ENCODE measurements around the gene UGT3A2. TPM values are rescaled to one million over a fixed set of nuclear protein-coding genes. Genes with fewer than 3 reads are reported as not detected.

The UGT3A2 gene
- total RNA-seq, 2 donors from 2014 or later, result 0.55 to 4.0 TPM

- H3K4me3 ChIP-seq, result no peak overlapping the region
- H3K27me3 ChIP-seq (replicated peaks; ENCODE audit: insufficient read depth), result peaks cover 3% of the 10 kb centered on the region
- H3K27ac ChIP-seq, result no peak overlapping the region
- no peak for TF ChIP-seq POLR2A (IDR thresholded peaks at IDR 0.05)
- TF ChIP-seq CTCF (IDR thresholded peaks at IDR 0.05), result no peak
- no peak for TF ChIP-seq POLR2AphosphoS5 (IDR thresholded peaks at IDR 0.05)
- WGBS, result 89% methylated on average over 4 of the region's 4 CpGs
- H3K4me1 ChIP-seq (replicated peaks), result no peaks in the 10 kb centered on the region
- H3K9me3 ChIP-seq, result no peaks in the 10 kb centered on the region
- intact Hi-C loops (cut with DNase I), result no loop called here
- no peaks in the 10 kb centered on the region for H3K36me3 ChIP-seq
- DNase-seq (ENCODE audit: low spot score), result no peak
These were observed 70.6 kb downstream of the UGT3A2 start for GRCh38 chr5:35996076-35996475.

DNA sequence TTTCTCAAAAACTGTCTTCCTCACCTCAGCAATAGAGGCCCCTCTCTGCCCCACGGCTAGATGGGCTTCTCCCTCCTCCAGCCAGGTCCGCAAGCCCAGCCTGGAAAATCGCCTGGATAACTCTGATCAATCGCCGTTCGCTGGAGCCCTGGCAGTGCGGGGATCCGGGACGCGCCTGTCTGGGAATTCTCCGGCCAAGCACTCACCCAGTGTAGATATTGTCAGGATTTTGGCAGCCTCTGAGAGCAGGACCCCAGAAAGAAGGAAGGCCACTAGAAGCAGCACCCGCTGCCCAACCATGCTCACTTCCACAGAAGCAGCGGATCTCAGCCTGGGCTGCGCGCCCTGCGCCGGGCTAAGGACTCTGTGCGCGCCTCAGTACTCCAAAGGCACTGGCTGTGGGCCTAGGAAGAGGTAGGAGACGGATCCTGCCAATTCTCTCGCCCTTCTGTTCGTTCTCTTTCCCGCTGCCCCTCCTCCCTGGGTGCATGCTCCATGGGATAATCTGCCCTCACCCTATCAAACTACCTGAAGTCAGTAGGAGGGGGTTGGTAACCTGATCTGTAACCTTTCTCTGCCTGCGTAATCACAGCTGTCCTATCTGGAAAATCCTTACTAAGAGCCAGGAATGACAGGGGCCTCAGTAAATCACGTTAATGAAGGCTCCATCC lies 75.6 kb downstream of the UGT3A2 start, which contains the start of gene UGT3A1:
Gene UGT3A1 (minus strand): TSS at position 450 of the 671 bp plus-strand sequence. CDS start 150 bp downstream, at position 300.
- Histone ChIP-seq H3K4me3 (no peak within 1 kb of the TSS), H3K9me3 (no peaks in the 10 kb centered on the region), H3K36me3 (no peaks in the 10 kb centered on the region), H3K27me3 (replicated peaks; ENCODE audit: insufficient read depth) (peaks cover 3% of the 10 kb centered on the region), H3K27ac (no peak within 1 kb of the TSS), H3K4me1 (replicated peaks) (no peaks in the 10 kb centered on the region)
- TF ChIP-seq POLR2AphosphoS5 (IDR thresholded peaks at IDR 0.05), result no peak
- TF ChIP-seq CTCF (IDR thresholded peaks at IDR 0.05), result no peak
- TF ChIP-seq POLR2A (IDR thresholded peaks at IDR 0.05), result no peak
- DNase-seq (ENCODE audit: low spot score), result no peak
- intact Hi-C loops (cut with DNase I), result no loop called here
- 7% methylated on average over 25 of the region's 25 CpGs for WGBS

DNA sequence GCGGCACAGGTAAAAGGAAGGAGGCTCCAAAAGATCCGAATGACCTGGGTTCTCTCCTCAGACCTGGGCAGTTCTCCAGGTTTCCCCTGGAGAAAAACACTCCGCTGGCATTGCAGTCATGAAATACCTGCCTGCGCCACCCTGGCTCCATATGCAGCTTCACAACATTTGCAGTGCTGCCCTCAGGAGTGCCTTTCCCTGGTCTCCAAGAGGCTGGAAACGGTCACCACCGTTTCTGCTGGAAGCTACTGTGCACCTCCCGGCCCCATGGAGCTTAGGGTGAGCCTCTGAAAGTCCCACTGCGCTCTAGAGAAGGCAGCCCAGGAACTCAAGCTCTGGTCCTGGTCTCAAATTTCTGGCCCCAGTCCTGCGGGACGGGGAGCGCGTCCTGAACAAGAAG lies 76.2 kb downstream of the UGT3A2 start:
- Histone ChIP-seq H3K27ac (no peak overlapping the region), H3K4me1 (replicated peaks) (no peaks in the 10 kb centered on the region), H3K9me3 (no peaks in the 10 kb centered on the region), H3K4me3 (no peak overlapping the region), H3K36me3 (no peaks in the 10 kb centered on the region), H3K27me3 (replicated peaks; ENCODE audit: insufficient read depth) (peaks cover 3% of the 10 kb centered on the region)
- WGBS, result 32% methylated on average over 12 of the region's 12 CpGs
- intact Hi-C loops (cut with DNase I), result no loop called here
- no peak for TF ChIP-seq POLR2AphosphoS5 (IDR thresholded peaks at IDR 0.05)
- TF ChIP-seq CTCF (IDR thresholded peaks at IDR 0.05), result no peak
- TF ChIP-seq POLR2A (IDR thresholded peaks at IDR 0.05), result no peak
- DNase-seq (ENCODE audit: low spot score), result no peak

DNA sequence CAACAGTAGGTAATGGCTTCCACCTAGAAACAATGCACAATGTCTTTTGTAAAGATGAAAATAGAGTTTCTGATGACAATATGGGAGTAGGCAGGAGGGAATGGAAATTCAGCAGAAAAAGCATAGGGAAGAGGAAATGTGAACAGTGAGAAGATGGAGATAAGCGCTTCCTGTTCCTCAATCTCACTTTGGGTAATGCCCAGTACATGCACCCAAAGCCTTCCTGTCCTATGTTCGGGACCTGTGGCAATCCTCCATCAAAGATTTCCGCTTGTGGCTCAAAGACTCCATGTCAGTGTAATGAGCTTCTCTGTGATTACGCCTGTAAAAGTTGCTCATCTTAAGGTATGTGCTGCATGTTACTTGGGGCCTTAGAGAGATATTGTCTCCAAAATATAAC lies 78.2 kb downstream of the UGT3A2 start:
- Histone ChIP-seq H3K9me3 (no peaks in the 10 kb centered on the region), H3K27ac (no peak overlapping the region), H3K27me3 (replicated peaks; ENCODE audit: insufficient read depth) (peaks cover 3% of the 10 kb centered on the region), H3K4me3 (no peak overlapping the region), H3K4me1 (replicated peaks) (no peaks in the 10 kb centered on the region), H3K36me3 (no peaks in the 10 kb centered on the region)
- DNase-seq (ENCODE audit: low spot score), result no peak
- no peak for TF ChIP-seq CTCF (IDR thresholded peaks at IDR 0.05)
- no peak for TF ChIP-seq POLR2A (IDR thresholded peaks at IDR 0.05)
- no peak for TF ChIP-seq POLR2AphosphoS5 (IDR thresholded peaks at IDR 0.05)
- intact Hi-C loops (cut with DNase I), result no loop called here
- WGBS, result 89% methylated on average over 4 of the region's 4 CpGs

DNA sequence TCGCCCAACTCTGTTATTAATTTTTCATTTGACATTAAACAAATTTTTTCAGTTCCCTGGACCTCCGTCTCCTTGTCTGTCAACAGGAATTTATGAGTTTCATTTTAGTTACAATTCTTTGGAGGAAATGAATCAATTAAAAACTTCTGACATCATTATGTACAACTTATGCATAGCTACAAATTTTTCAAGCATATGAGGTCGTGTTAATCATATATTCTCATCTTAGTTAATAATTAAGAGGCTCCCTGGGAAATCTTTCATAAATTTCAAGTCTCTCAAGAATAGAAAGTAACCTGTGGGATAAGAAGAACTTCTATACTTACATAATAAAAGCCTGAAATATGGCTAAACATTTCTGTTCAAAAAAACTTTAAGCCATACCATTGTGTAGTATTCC lies 78.9 kb downstream of the UGT3A2 start:
- Histone ChIP-seq H3K36me3 (no peaks in the 10 kb centered on the region), H3K4me1 (replicated peaks) (no peaks in the 10 kb centered on the region), H3K27me3 (replicated peaks; ENCODE audit: insufficient read depth) (peaks cover 3% of the 10 kb centered on the region), H3K27ac (no peak overlapping the region), H3K9me3 (no peaks in the 10 kb centered on the region), H3K4me3 (no peak overlapping the region)
- no peak for DNase-seq (ENCODE audit: low spot score)
- intact Hi-C loops (cut with DNase I), result no loop called here
- WGBS, result 65% methylated on average over 3 of the region's 3 CpGs
- TF ChIP-seq CTCF (IDR thresholded peaks at IDR 0.05), result no peak
- TF ChIP-seq POLR2AphosphoS5 (IDR thresholded peaks at IDR 0.05), result no peak
- no peak for TF ChIP-seq POLR2A (IDR thresholded peaks at IDR 0.05)

Measured in prostate gland (tissue), 2 donors.